Renal pelvis (tissue), 12 donors: ENCODE data around the gene CARD16. TPM values are rescaled to one million over a fixed set of nuclear protein-coding genes. Genes with fewer than 3 reads are reported as not detected.
"Not testable (repeated sequence)": the region's sequence is repeated elsewhere in the genome, so short reads cannot be mapped to it uniquely, and the experiment has no call there.

Experiments used
- DNase-seq: peaks from one replicate; pipeline ENCODE4 v3.0.0-alpha.2; 2013
- long read RNA-seq, 16 experiments: transcript quantifications; one replicate each; lab custom pipeline, GENCODE V29; 2026
- polyA plus RNA-seq, 3 donors: library from polyadenylated mRNA; unstranded; fragments of 120-200 nt; gene quantifications; one replicate each; pipeline ENCODE4 v1.2.1, GENCODE V29; 2013; ENCODE audit not compliant: insufficient read length in 3 of 3

CARD16 gene
- polyA plus RNA-seq: 1 to 10 TPM; 1.3 to 2.2 (median 2.2) TPM
- long read RNA-seq, donor 1, partial matches to known transcripts: 0 of 2 reads
- long read RNA-seq, donor 1, other reads (novel, unspliced or antisense): 0 of 2 reads
- long read RNA-seq, donor 2, partial matches to known transcripts: 0 of 3 reads
- long read RNA-seq, donor 2, other reads (novel, unspliced or antisense): 0 of 3 reads
- long read RNA-seq, donor 3, partial matches to known transcripts: 0 of 2 reads
- long read RNA-seq, donor 3, other reads (novel, unspliced or antisense): 0 of 2 reads
- long read RNA-seq, donor 4: 0 reads
- long read RNA-seq, donor 5, partial matches to known transcripts: 0 of 3 reads
- long read RNA-seq, donor 5, other reads (novel, unspliced or antisense): 0 of 3 reads
- long read RNA-seq, donor 6, partial matches to known transcripts: 0 of 1 reads
- long read RNA-seq, donor 6, other reads (novel, unspliced or antisense): 0 of 1 reads
- long read RNA-seq, donor 7, partial matches to known transcripts: 0 of 2 reads
- long read RNA-seq, donor 7, other reads (novel, unspliced or antisense): 0 of 2 reads
- long read RNA-seq, donor 8, transcript CARD16-201 (4 exons, 613 nt): major isoform, 6 of 10 reads
- long read RNA-seq, donor 8, partial matches to known transcripts: 0 of 10 reads
- long read RNA-seq, donor 8, other reads (novel, unspliced or antisense): 0 of 10 reads
- long read RNA-seq, donor 9, partial matches to known transcripts: 0 of 1 reads
- long read RNA-seq, donor 9, other reads (novel, unspliced or antisense): 0 of 1 reads
- long read RNA-seq, donor 10: 0 reads
- long read RNA-seq, donor 11, partial matches to known transcripts: 0 of 1 reads
- long read RNA-seq, donor 11, other reads (novel, unspliced or antisense): 0 of 1 reads
- long read RNA-seq, donor 12, partial matches to known transcripts: 0 of 2 reads
- long read RNA-seq, donor 12, other reads (novel, unspliced or antisense): 0 of 2 reads
- long read RNA-seq, donor 13, partial matches to known transcripts: 0 of 2 reads
- long read RNA-seq, donor 13, other reads (novel, unspliced or antisense): 0 of 2 reads
- long read RNA-seq, donor 14: 0 reads
- long read RNA-seq, donor 15, partial matches to known transcripts: 0 of 5 reads
- long read RNA-seq, donor 15, other reads (novel, unspliced or antisense): 0 of 5 reads
- long read RNA-seq, donor 16: 0 reads

DNA sequence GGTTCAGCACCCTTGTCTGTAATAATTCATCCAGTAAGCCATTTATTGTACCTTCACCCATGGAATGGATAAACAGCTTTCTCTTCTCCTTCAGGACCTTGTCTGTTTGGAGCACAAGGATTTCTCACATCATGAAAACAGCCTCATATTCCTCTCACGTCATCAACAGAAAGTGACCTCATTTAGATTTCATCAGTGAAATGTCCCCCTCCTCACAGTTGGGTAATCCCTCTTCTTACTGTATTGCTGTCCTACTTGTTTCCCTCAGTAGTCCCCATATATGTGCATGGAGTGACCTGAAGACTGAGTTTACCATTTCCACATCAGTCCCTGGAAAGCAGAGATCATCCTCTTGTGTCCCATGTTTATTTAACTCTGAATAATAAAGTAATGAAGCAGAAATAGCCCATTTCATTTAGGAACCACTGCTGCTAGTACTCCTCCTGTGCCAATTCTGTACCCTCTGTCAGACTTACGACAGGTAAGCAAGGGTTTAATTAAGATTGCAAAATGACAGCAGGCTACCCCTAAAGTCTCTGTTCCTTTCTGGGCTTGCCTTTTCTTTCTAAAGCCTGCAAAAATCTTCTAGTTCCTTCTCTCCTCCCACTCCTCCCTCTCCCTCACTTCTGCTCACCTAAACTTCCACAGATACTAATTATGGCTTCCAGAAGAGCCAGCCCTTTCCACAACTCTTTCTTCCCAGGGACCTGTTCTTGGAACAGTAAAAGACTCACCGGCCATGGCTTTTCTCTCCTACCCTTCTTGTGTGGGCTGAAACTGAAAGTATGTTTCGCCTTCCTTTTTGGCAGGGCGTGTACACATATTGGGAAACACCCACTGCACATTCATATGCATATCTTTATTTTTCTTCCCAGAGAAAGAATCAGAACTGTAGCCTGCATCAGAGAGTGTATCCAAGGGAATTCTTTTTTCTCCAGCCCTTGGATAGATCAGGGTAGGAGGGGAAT, at the start of gene CARD16:
Gene CARD16 (minus strand): TSS at position 779 of the 968 bp plus-strand sequence. CDS start 38 bp downstream, at position 741.
- DNase-seq: not testable (repeated sequence)

GRCh38 chr11:105092256-105093239, 47.4 kb upstream of the CARD16 start:
- no peak for DNase-seq

GRCh38 chr11:105081412-105082150, 36.4 kb upstream of the CARD16 start:
- DNase-seq: no peak

- not testable (repeated sequence) for DNase-seq
These were observed 35.2 kb upstream of the CARD16 start for GRCh38 chr11:105080171-105080906.

DNA sequence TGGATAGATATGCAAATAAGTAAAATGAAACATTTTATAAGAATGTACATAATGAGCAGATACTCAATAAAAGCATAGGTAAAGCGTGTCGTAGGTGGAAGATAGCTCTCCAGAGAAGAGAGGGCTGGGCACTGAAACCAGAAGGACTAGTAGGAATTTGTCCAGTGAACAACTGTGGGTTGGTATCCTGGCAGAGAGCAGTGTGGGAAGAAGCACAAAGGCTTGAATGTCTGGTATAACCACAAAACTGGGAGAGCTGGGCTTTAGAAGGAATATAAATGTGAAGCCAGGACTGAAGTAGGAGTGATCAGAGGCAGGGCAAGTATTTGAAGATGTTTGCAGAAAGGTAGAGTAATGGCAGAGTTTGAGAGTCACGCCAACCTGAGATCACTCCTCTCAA, 33.1 kb upstream of the CARD16 start:
- DNase-seq: no peak

- not testable (repeated sequence) for DNase-seq
These were observed 32.1 kb upstream of the CARD16 start for GRCh38 chr11:105077141-105077790.

DNA sequence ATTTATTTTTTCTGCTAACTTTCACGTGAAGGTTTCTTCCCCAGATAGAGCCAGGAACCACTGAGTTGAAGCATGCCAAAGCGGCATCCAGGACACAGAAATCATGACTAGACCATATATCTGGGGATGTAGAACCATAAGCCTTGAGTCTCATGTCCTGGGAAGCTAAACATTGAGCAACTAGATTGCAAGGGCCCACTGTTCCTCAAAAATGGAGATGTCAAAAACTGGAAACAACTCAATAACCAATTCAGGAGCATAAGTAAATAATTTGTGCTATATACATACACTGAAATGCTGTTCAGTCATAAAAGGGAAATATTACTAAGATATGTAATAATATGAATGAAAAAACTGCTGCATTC, 29.0 kb upstream of the CARD16 start:
- DNase-seq: no peak

GRCh38 chr11:105073456-105074165, 28.5 kb upstream of the CARD16 start:
- no peak for DNase-seq

GRCh38 chr11:105072080-105072479, 26.9 kb upstream of the CARD16 start:
- not testable (repeated sequence) for DNase-seq

DNA sequence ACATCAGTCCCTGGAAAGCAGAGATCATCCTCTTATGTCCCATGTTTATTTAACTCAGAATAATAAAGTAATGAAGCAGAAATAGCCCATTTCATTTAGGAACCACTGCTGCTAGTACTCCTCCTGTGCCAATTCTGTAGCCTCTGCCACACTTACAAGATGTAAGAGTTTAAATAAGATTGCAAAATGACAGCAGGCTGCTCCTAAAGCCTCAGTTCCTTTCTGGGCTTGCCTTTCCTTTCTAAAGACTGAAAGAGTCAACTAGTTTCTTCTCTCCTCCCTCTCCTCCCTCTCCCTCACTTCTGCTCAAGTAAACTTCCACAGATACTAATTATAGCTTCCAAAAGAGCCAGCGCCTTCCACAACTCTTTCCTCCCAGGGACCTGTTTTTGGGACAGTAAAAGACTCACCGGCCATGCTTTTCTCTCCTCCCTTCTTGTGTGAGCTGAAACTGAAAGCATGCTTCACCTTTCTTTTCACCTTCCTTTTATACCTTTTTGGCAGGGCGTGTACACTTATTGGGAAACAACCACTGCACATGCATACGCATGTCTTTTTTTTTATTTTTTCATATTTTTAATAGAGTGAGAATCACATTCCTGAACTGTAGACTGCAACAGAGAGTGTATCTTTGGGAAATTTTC, 26.1 kb upstream of the CARD16 start:
- DNase-seq: no peak

DNA sequence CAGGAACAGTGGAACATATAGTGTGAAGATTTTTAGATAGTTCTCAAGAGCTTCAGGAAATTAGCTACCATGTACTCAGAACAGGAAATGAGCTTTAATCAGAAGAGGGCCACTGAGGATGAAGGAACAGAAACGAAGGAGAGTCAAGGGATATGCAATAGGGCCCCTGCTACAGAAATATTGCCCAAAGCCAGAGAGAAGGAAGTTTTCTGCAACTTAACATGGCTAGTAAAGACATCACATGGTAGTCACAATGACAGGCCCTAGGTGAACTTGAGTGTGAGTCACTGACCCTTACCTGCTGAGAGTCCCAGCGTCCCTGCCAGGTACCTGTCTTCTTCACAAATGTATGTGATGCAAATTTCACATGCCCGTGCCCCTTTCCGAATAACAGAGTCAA, 25.2 kb upstream of the CARD16 start:
- DNase-seq: no peak

GRCh38 chr11:105069749-105070148, 24.6 kb upstream of the CARD16 start:
- DNase-seq: not testable (repeated sequence)

DNA sequence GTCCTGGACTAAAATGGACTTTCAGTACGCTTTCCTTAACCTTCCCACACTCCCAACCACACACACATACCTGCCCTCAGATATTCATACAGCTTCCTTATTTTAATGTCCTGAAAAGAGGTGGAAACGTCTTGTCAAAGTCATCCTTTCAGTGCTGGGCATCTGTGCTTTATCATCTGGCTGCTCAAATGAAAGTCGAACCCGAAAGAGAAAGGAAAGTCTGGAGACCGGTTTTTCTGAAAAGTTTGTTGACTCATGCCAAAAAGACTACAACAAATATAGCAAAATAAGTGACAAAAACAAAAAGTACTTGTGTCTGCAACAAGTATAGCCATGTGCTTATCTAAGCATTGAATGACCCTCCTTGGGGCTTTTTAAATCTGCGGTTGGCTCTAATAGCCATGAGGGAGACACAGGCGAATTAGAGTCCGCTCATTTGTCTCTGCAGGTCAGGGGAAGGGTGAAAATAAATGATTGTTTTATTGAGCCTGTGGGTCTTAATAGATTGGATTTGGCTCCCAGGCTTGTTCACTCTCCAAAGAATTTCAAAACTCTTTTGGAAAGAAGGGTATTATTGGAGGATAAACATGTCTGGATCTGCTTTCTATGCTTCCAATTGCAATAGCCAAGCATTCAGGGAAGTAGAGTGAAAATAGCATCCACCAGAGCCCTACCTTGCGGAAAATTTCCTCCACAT, 18.3 kb upstream of the CARD16 start:
- not testable (repeated sequence) for DNase-seq

- DNase-seq: no peak
These were observed 12.3 kb upstream of the CARD16 start for GRCh38 chr11:105057432-105057831.

- DNase-seq: no peak
These were observed 11.3 kb upstream of the CARD16 start for GRCh38 chr11:105056446-105056845.
